GM21526 (cell line): Measurements from ENCODE around the gene RFX3.

Experiments used
- ATAC-seq: cut with Tn5 transposase; IDR thresholded peaks from one replicate; pipeline ENCODE4 v1.9.1; 2021; ENCODE audit warnings: moderate library complexity; ENCODE audit not compliant: unreplicated experiment, low FRiP score

Gene RFX3

GRCh38 chr9:3240656-3241268 lies 285.0 kb downstream of the RFX3 start:
- peak; percentile 90 for ATAC-seq

GRCh38 chr9:3239240-3239639 lies 286.6 kb downstream of the RFX3 start:
- ATAC-seq: no peak

DNA sequence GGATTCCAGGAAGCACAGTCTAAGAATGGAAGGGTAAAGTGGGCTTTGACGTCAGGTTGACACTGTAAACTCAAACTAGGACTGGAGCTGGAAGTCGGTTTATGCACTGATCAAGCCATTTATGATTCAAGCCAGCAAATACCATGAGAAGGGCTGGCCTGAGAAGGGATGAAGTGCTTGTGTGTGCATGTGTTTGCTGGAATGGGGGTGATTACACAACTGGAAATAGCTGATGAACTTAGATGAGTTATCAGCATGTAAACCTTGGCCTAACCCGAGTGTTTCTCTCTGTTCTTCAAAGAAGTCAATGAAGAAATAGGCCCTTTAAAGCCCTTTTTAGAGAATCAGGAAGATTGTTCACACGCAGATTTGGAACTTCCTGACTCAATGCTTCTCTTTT lies 287.6 kb downstream of the RFX3 start:
- no peak for ATAC-seq

DNA sequence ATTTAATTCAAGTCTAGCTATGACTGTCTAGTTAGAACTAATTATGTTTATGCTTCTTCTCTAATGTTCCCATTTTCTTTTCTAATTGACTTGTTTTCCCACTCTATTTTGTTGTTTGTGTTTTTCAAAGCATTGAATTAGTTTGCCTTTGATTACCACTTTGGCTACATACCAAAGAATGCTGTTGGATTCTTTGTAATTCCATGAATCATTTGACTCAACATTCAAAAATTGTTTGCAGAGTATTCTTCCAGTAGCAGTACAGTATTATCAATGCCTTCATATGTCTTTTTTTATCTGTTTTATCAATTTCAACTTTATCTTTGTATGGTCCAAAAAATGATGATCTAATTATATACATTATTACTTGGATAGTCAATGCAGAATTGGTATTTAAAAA lies 288.7 kb downstream of the RFX3 start:
- ATAC-seq: no peak

DNA sequence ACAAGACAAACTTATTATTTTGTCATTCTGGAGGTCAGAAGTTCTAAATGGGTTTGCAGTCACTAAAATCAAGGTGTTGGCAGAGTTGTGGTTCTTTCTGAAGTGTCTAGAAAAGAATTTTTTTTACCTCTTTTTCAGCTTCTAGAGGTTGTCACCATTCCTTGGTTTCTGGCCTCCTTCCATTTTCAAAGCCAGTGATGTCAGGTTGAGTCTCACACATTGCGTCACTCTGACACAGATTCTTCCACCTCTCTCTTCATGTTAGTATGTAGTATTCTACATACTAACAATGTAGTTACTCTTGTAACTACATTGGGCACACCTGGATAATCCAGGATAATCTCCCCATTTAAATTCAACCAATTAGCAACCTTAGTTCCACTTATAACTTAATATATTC lies 290.3 kb downstream of the RFX3 start:
- no peak for ATAC-seq

GRCh38 chr9:3224931-3225330 lies 300.9 kb downstream of the RFX3 start:
- no peak for ATAC-seq

- no peak for ATAC-seq
Measured at GRCh38 chr9:3215658-3216057, 310.1 kb downstream of the RFX3 start.

DNA sequence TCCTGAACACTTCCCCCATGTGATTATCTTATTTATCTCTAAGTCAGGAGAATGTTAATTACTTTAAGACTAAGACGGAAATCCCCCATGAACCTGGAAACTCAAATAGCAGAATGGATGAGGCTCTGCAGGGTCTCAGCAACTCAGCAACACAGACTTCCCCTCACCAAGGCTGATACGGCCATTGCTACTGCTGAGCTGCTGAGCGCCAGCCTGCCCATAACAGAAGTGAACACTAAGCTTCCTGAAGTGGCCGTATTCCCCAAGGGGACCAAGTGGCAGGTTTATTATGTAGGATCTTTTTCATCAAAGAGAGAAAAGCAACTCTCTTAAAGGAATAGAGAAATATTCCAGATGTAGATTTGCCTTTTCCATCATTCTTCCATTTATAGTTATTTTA lies 311.1 kb downstream of the RFX3 start:
- ATAC-seq: no peak

DNA sequence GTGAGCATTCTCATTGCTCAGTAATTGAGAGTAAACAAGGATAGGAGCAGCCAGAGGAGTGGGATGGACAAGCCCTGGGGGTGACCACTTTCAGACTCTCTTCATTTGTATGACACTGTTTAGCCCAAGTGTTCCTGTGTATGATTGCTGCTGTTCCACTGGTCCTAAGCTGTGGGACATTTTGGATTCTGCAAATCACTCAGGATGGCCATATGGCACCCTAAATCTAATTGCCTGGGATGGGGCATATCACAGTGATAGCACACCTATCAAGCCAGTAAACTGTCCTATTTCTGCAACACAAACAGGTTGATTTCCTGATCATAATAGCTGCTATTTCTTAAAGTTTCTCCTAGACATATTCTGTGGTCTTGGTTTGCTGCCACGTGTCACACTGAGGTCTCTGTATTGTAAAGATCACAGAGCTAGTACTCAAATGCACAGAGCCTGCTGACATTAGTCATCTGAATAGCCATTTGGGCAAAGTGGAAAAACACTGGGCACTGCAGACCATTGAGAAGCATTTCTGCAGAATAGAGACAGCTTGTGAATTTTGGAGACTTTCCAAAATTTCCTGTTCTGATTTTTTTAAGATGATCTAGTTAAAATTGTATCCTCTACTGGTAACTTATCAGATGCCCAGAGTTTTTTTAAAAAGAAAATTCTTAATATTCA lies 320.2 kb downstream of the RFX3 start:
- ATAC-seq: no peak

DNA sequence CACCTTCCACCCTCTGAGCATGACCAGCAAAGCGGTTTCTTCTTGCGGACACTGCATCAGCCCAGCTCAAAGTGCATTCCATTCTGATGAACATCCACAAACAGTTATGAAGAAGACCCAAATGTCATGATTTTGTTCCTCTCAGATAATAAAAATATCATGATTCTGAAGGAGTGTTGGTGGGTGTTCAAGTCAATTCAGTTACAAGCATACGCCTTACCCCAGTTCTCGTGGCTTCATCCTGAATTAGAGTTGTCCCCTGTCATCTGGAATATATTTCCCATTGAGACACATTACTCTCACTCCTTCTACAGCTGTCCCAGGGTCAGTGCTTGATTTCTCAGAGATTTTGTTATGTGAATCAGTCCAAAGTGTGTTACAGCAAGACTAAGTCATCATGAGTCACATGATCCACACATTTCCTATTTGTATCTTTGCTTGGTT lies 325.4 kb downstream of the RFX3 start:
- no peak for ATAC-seq

DNA sequence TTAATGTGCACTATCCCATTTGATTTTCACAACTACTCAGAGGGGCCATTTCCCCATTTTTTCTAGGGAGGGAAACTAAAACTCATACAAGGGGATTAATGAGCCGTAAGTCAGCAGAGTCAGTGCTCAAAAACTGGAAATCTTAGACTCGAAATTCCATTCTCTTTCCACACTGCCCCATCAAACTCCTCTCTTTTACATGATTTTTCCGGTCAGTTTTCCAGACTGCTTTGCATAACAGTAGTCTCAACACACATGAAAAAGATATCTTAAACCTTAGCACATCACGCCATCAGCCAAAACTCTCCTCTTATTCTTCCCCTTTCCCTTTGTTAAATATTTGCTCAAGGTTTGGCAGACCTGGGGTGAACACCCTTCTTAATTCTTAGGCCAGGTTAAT lies 332.0 kb downstream of the RFX3 start:
- ATAC-seq: no peak

- no peak for ATAC-seq
Measured at GRCh38 chr9:3191715-3192114, 334.1 kb downstream of the RFX3 start.

- ATAC-seq: no peak
Measured at GRCh38 chr9:3189113-3189861, 336.5 kb downstream of the RFX3 start.

- no peak for ATAC-seq
Measured at GRCh38 chr9:3186751-3187150, 339.1 kb downstream of the RFX3 start.

GRCh38 chr9:3181049-3181953 lies 344.5 kb downstream of the RFX3 start:
- ATAC-seq: no peak

- no peak for ATAC-seq
Measured at GRCh38 chr9:3180696-3181048, 345.1 kb downstream of the RFX3 start.

DNA sequence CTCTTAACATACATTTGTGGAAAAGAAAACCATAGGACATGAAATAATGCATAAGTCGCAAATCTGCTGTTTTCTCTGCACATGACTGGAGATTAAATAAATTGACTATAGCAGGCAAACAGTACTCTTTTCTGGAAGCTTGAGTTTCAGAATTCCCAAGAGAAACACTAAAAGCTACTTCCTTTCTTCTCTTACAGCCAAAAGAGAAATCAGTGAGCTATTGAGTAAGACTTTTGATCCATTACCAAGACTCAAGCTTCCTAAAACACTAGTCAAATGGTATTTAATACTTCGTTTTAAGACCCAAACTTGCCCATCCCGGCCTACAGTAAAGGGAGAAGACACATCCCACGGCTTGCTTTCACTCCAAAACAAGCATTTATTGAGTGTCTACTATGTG lies 346.1 kb downstream of the RFX3 start:
- ATAC-seq: no peak

GRCh38 chr9:3177936-3178335 lies 347.9 kb downstream of the RFX3 start:
- no peak for ATAC-seq

- no peak for ATAC-seq
Measured at GRCh38 chr9:3177146-3177761, 348.5 kb downstream of the RFX3 start.

DNA sequence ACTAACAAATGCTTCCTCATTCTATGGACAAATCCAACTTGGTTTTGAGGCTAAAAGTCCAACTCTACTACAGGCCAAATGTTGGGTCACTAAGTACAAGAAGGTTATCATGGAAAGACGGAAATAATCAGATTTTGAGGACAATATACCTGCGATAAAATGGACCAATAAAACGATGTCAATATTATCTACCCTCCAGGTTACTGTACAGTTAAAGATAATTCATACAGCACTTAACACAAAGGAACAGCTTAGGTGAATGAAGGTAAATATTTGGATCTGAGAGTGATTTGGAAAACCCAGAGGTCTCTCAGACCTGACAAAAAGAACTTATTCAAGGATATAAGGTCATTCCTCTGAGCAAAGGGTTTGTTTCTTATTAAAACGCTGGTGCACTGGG lies 352.4 kb downstream of the RFX3 start:
- no peak for ATAC-seq
